Uterus (tissue), 2 donors: Measurements from ENCODE around the gene CACNA1B.

Experiments used
- POLR2A ChIP-seq, 2 donors: fragments of 450-650 bp; IDR thresholded peaks; one replicate each; pipeline ENCODE4 v1.6.1; 2016; ENCODE audit warnings: antibody characterized with exemption in 2 of 2, mild to moderate bottlenecking in 1 of 2, moderate library complexity in 1 of 2
- TF ChIP-seq, protein P1 (sequence below), 4 experiments: fragments of 200-600 bp in 2 of 4; fragments of 450-650 bp in 2 of 4; sonication (generic) in 2 of 4; IDR thresholded peaks; one replicate each; pipeline ENCODE4 v1.5.1; 2016 to 2019; ENCODE audit warnings: antibody characterized with exemption in 4 of 4, mild to moderate bottlenecking in 2 of 4, moderate library complexity in 1 of 4

DNA sequence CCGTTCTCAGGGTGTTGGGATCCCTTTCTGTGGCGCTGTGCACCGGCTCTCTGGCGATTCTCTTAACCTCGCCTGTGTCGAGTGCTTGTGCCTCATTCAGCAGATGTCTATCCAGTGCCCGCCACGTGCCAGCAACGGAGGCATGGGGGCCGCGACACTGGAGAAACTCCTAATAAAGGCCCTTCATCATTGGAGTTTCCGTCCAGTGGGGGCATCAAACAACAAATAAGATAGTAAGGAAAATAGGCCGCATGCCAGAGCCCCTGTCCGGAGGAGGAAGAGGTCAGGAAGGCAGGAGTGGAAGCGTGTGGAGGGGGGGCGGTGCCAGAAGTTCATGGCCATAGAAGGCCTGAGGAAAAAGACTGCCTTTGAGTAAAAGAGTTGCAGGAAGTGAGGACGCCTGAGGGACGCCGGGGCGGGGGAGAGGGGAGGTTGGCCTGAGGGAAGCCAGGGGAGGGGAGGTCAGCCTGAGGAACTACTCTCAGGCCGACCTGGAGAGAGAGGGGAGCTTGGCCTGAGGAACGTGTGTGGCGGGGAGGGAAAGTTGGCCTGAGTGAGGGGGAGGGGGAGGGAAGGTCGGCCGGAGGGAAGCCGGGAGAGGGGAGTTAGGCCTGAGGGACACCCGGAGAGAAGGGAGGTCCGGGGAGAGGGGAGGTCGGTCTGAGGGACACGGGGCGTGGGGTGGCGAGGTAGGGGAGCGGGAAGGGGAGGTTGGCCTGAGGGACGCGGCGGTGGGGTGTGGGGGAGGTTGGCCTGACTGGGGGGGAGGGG is 82.2 kb downstream of the CACNA1B start:
- no peak for TF ChIP-seq POLR2A (IDR thresholded peaks at IDR 0.05)
- TF ChIP-seq, protein P1, sequence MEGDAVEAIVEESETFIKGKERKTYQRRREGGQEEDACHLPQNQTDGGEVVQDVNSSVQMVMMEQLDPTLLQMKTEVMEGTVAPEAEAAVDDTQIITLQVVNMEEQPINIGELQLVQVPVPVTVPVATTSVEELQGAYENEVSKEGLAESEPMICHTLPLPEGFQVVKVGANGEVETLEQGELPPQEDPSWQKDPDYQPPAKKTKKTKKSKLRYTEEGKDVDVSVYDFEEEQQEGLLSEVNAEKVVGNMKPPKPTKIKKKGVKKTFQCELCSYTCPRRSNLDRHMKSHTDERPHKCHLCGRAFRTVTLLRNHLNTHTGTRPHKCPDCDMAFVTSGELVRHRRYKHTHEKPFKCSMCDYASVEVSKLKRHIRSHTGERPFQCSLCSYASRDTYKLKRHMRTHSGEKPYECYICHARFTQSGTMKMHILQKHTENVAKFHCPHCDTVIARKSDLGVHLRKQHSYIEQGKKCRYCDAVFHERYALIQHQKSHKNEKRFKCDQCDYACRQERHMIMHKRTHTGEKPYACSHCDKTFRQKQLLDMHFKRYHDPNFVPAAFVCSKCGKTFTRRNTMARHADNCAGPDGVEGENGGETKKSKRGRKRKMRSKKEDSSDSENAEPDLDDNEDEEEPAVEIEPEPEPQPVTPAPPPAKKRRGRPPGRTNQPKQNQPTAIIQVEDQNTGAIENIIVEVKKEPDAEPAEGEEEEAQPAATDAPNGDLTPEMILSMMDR (IDR thresholded peaks at IDR 0.05): no peak
